ENCODE results near the gene OTOG. TPM values are rescaled to one million over a fixed set of nuclear protein-coding genes. Genes with fewer than 3 reads are reported as not detected.

Gene OTOG
- total and polyA plus RNA-seq, 2 of the 8 experiments (the other 6 are each of a cell fraction or from before 2014, with no cell fraction given): 0.41 to 1.5 TPM

GRCh38 chr11:17543041-17543440 is 4.0 kb upstream of the OTOG start (continued):
- TF ChIP-seq MAFK (IDR thresholded peaks at IDR 0.05; ENCODE audit: low read depth, low read length) (no peak), CBX5 (IDR thresholded peaks at IDR 0.05; ENCODE audit: low read depth, low read length) (no peak), SIRT6 (IDR thresholded peaks at IDR 0.05; ENCODE audit: low read length) (no peak)
